ENCODE measurements around the gene SCIN. TPM values are rescaled to one million over a fixed set of nuclear protein-coding genes. Genes with fewer than 3 reads are reported as not detected.

The SCIN gene
- total RNA-seq, 1 donor from 2014 or later, result 14.3 TPM

DNA sequence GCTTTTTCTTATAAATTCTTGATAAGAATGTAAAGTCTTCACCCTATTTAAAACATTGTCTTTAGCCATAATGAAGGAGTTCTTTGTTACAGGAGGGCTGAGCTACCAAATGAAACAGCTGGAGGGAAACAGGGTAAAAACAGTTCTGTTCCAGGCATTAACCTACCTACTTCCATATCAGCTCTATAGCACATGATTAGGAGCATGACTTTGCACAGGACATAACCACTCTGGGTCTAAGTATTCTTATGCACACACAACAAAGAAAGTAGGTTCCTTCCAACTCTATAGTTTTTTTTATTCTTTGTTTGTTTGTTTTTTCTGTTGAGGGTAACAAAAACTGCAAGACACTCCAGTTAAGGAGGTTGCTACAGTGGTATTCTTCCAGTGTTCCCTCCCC, 52.7 kb downstream of the SCIN start:
- DNase-seq (no peak), ATAC-seq (no peak)
- Histone ChIP-seq H3K4me3 (no peak overlapping the region), H3K4me1 (no peaks in the 10 kb centered on the region), H3K27me3 (no peaks in the 10 kb centered on the region), H3K9me3 (no peaks in the 10 kb centered on the region), H3K36me3 (no peaks in the 10 kb centered on the region), H3K27ac (no peak overlapping the region)
- intact Hi-C loops (cut with DNase I), result no loop called here
- TF ChIP-seq, protein P1, sequence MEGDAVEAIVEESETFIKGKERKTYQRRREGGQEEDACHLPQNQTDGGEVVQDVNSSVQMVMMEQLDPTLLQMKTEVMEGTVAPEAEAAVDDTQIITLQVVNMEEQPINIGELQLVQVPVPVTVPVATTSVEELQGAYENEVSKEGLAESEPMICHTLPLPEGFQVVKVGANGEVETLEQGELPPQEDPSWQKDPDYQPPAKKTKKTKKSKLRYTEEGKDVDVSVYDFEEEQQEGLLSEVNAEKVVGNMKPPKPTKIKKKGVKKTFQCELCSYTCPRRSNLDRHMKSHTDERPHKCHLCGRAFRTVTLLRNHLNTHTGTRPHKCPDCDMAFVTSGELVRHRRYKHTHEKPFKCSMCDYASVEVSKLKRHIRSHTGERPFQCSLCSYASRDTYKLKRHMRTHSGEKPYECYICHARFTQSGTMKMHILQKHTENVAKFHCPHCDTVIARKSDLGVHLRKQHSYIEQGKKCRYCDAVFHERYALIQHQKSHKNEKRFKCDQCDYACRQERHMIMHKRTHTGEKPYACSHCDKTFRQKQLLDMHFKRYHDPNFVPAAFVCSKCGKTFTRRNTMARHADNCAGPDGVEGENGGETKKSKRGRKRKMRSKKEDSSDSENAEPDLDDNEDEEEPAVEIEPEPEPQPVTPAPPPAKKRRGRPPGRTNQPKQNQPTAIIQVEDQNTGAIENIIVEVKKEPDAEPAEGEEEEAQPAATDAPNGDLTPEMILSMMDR (IDR thresholded peaks at IDR 0.05), result no peak

DNA sequence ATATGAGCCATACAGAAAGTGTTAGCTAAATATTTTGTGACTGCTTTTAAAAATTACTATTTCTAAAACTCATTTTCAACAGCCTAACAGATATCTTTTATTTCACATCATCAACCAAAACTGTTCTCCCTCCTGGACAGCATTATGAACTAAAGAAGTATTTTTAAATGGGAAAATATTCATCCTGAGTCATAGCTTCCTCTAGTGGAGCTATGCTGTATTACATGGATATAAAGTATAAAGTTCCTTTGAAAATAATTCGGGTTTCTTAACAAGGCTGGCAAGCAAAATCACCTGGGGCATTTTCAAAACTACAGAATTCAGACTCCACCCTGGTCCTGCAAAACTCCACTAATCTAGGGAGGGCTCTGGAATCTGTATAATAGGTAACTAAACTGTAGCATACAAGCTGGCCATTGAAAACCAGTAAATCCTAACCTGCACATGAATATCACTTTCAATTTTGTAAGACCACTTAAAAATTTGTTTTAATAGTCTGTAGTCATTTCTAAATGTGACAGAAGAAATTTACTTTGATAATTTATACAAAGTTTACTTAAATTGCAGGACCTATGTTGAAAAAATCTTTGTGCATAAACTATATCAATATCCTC, 53.5 kb downstream of the SCIN start:
- Histone ChIP-seq H3K36me3 (no peaks in the 10 kb centered on the region), H3K4me3 (no peak overlapping the region), H3K27me3 (no peaks in the 10 kb centered on the region), H3K9me3 (no peaks in the 10 kb centered on the region), H3K27ac (no peak overlapping the region), H3K4me1 (no peaks in the 10 kb centered on the region)
- TF ChIP-seq, protein P1 (IDR thresholded peaks at IDR 0.05), result peak; percentile 71
- intact Hi-C loops (cut with DNase I), result no loop called here
- ATAC-seq (peak; percentile 67), DNase-seq (no peak)

DNA sequence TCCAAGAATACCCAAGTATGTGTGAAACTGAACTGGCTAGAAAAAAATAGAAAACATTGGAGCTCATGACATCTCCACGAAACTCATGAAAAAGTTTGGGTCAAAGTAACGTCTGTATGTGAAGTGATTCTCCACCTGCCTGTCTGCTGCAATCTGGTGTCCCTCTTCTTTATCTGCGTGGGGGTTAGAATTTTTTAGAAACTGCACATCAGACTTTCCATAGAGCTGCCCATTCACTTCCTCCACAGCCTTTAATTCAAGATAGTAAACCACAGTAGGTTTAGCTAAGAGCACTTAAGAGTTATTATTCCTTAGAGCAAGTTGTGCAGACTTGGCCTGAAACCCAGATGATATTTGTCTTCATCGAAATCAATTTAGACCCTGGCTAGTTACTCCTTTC, 55.3 kb downstream of the SCIN start:
- H3K4me1 ChIP-seq, result no peaks in the 10 kb centered on the region
- ATAC-seq, result no peak
- TF ChIP-seq, protein P1 (IDR thresholded peaks at IDR 0.05), result no peak
- H3K27me3 ChIP-seq, result no peaks in the 10 kb centered on the region
- no peaks in the 10 kb centered on the region for H3K36me3 ChIP-seq
- H3K27ac ChIP-seq, result no peak overlapping the region
- DNase-seq, result no peak
- intact Hi-C loops (cut with DNase I), result no loop called here
- no peaks in the 10 kb centered on the region for H3K9me3 ChIP-seq
- H3K4me3 ChIP-seq, result no peak overlapping the region

DNA sequence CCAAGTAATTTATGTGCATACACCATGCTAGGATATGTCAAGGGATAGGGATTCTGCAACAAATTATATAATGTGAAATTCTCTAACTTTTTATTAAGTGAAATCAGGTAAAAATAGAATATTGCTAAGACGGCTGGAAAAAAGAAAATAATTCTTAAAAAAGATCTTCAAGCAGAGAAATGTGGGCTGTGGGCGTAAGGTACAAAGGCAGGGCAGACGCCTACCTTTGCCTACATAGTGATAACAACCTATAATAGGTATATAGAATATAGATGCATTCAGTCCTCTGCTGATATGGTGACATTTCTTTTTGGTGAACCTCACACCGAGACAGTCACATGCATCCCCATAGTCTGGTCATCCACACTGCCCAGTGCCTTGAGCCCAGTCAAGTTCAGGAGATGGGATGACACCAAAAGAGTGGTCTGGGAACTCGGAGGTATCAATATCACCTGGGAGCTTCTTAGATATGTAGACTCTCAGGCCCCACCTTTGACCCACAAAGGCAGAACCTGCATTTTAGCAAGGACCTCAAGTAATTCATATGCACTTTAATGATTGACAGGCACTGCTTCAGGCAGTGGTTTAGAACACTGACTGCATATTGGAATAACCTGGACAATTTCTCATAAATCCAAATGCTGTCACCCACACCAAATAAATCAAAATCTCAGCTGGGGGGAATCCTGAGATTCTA, 59.4 kb downstream of the SCIN start:
- TF ChIP-seq, protein P1 (IDR thresholded peaks at IDR 0.05), result no peak
- intact Hi-C loops (cut with DNase I), result no loop called here
- Histone ChIP-seq H3K9me3 (no peaks in the 10 kb centered on the region), H3K4me1 (no peaks in the 10 kb centered on the region), H3K36me3 (no peaks in the 10 kb centered on the region), H3K27ac (no peak overlapping the region), H3K4me3 (no peak overlapping the region), H3K27me3 (no peaks in the 10 kb centered on the region)
- ATAC-seq (no peak), DNase-seq (no peak)

DNA sequence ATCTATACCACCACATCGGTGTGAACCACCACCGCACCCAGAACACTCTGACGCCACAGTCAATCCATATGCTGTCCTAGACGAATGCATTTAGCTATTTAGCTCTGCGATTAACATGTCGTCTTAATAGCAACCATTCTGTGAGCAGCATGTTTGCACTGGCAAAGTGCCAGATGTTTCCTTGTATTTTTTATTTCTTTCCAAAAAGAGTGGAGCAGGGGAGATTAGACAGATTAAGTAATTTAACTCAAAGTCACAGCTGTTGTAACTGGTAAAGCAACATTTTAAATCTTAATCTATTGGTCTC, 59.9 kb downstream of the SCIN start:
- no peaks in the 10 kb centered on the region for H3K9me3 ChIP-seq
- H3K4me3 ChIP-seq, result no peak overlapping the region
- ATAC-seq (no peak), DNase-seq (no peak)
- H3K27me3 ChIP-seq, result no peaks in the 10 kb centered on the region
- TF ChIP-seq, protein P1 (IDR thresholded peaks at IDR 0.05), result no peak
- H3K27ac ChIP-seq, result no peak overlapping the region
- H3K36me3 ChIP-seq, result no peaks in the 10 kb centered on the region
- intact Hi-C loops (cut with DNase I), result no loop called here
- no peaks in the 10 kb centered on the region for H3K4me1 ChIP-seq

Measured in upper lobe of right lung (tissue), 1 donor.